ENCODE measurements around the gene ZNF516. TPM values are rescaled to one million over a fixed set of nuclear protein-coding genes. Genes with fewer than 3 reads are reported as not detected.

The ZNF516 gene
- total RNA-seq, 1 experiment from 2014 or later, result 25.5 TPM

DNA sequence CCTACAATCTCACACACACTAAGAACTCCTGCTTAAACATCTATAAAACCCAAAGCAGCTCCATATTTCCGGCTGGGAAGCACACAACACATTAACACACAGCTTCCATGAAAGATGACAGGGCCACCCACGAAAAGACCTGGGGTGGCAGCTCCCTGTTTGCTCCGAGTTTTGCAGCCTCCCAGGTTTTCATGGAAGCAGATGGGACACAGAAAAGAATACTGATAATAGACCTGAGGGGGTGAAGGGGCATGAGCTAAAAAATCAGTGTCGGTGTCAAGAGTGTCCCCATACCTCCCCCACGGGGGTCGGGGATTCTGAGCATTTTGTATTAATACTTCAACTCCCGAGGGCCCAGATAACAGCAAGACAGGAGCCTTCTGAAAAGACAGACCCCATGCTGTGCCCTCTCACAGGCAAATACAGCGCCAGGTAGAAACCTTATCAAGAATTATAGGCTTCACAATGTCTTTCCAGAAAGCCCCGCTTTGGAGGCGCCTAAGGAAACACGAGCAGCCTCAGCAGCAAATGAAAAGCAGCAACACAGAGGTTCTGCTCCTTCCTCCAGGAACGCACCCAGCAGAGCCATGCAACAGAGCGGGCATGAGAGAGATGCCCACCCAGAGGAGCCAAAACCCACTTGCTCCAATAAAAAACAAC is 50.5 kb downstream of the ZNF516 start:
- intact Hi-C loops (cut with micrococcal nuclease; ENCODE audit: unreplicated experiment), result no loop called here
- Mint-ChIP-seq H3K36me3 (ENCODE audit: insufficient read depth, unreplicated experiment) (no peaks in the 10 kb centered on the region), H3K4me3 (ENCODE audit: unreplicated experiment) (no peak overlapping the region), H3K27me3 (ENCODE audit: insufficient read depth, unreplicated experiment) (no peaks in the 10 kb centered on the region), H3K4me1 (ENCODE audit: low read depth, unreplicated experiment) (no peaks in the 10 kb centered on the region), H3K27ac (ENCODE audit: unreplicated experiment) (no peak overlapping the region), H3K9me3 (ENCODE audit: unreplicated experiment) (no peaks in the 10 kb centered on the region)
- Histone ChIP-seq H3K27me3 (replicated peaks; ENCODE audit: control insufficient read depth, insufficient read depth, low read length) (no peaks in the 10 kb centered on the region), H3K4me3 (ENCODE audit: low read depth, low read length) (no peak overlapping the region), H3K4me1 (no peaks in the 10 kb centered on the region), H3K36me3 (ENCODE audit: control insufficient read depth, insufficient read depth, low read length) (no peaks in the 10 kb centered on the region), H3K9me3 (no peaks in the 10 kb centered on the region)
- no TSS peak for BruUV-seq (replicated peaks)
- CTCF ChIA-PET, result no interaction called here
- POLR2A ChIA-PET, result no interaction called here
- no peak for DNase-seq
- no peak for TF ChIP-seq CTCF (IDR thresholded peaks at IDR 0.05; ENCODE audit: insufficient read depth in 1 of 2, low read depth in 1 of 2, low read length in 1 of 2, severe bottlenecking in 1 of 2, unreplicated experiment in 1 of 2)

- no peaks in the 10 kb centered on the region for H3K36me3 Mint-ChIP-seq (ENCODE audit: insufficient read depth, unreplicated experiment)
- no peak for TF ChIP-seq CTCF (IDR thresholded peaks at IDR 0.05; ENCODE audit: insufficient read depth in 1 of 2, low read depth in 1 of 2, low read length in 1 of 2, severe bottlenecking in 1 of 2, unreplicated experiment in 1 of 2)
- H3K27me3 Mint-ChIP-seq (ENCODE audit: insufficient read depth, unreplicated experiment), result no peaks in the 10 kb centered on the region
- H3K4me3 ChIP-seq (ENCODE audit: low read depth, low read length), result no peak overlapping the region
- no peaks in the 10 kb centered on the region for H3K4me1 Mint-ChIP-seq (ENCODE audit: low read depth, unreplicated experiment)
- H3K36me3 ChIP-seq (ENCODE audit: control insufficient read depth, insufficient read depth, low read length), result no peaks in the 10 kb centered on the region
- BruUV-seq (replicated peaks), result no TSS peak
- DNase-seq, result no peak
- H3K27ac Mint-ChIP-seq (ENCODE audit: unreplicated experiment), result no peak overlapping the region
- CTCF ChIA-PET, result no interaction called here
- H3K9me3 Mint-ChIP-seq (ENCODE audit: unreplicated experiment), result no peaks in the 10 kb centered on the region
- H3K4me3 Mint-ChIP-seq (ENCODE audit: unreplicated experiment), result no peak overlapping the region
- no peaks in the 10 kb centered on the region for H3K27me3 ChIP-seq (replicated peaks; ENCODE audit: control insufficient read depth, insufficient read depth, low read length)
- no peaks in the 10 kb centered on the region for H3K9me3 ChIP-seq
- intact Hi-C loops (cut with micrococcal nuclease; ENCODE audit: unreplicated experiment), result no loop called here
- no peaks in the 10 kb centered on the region for H3K4me1 ChIP-seq
- POLR2A ChIA-PET, result no interaction called here
Observed at GRCh38 chr18:76443519-76444445, 51.3 kb downstream of the ZNF516 start.

- TF ChIP-seq CTCF (IDR thresholded peaks at IDR 0.05; ENCODE audit: insufficient read depth in 1 of 2, low read depth in 1 of 2, low read length in 1 of 2, severe bottlenecking in 1 of 2, unreplicated experiment in 1 of 2), result no peak
- CTCF ChIA-PET, result no interaction called here
- Histone ChIP-seq H3K4me3 (ENCODE audit: low read depth, low read length) (no peak overlapping the region), H3K4me1 (no peaks in the 10 kb centered on the region), H3K36me3 (ENCODE audit: control insufficient read depth, insufficient read depth, low read length) (no peaks in the 10 kb centered on the region), H3K9me3 (no peaks in the 10 kb centered on the region), H3K27me3 (replicated peaks; ENCODE audit: control insufficient read depth, insufficient read depth, low read length) (no peaks in the 10 kb centered on the region)
- intact Hi-C loops (cut with micrococcal nuclease; ENCODE audit: unreplicated experiment), result no loop called here
- BruUV-seq (replicated peaks), result no TSS peak
- DNase-seq, result no peak
- no peaks in the 10 kb centered on the region for H3K4me1 Mint-ChIP-seq (ENCODE audit: low read depth, unreplicated experiment)
- no peak overlapping the region for H3K4me3 Mint-ChIP-seq (ENCODE audit: unreplicated experiment)
- no peaks in the 10 kb centered on the region for H3K9me3 Mint-ChIP-seq (ENCODE audit: unreplicated experiment)
- no peaks in the 10 kb centered on the region for H3K36me3 Mint-ChIP-seq (ENCODE audit: insufficient read depth, unreplicated experiment)
- POLR2A ChIA-PET, result no interaction called here
- no peak overlapping the region for H3K27ac Mint-ChIP-seq (ENCODE audit: unreplicated experiment)
- H3K27me3 Mint-ChIP-seq (ENCODE audit: insufficient read depth, unreplicated experiment), result no peaks in the 10 kb centered on the region
Observed at GRCh38 chr18:76442413-76443171, 52.5 kb downstream of the ZNF516 start.

All from Caco-2 (cell line).